Cardiac fibroblast (primary cell): ENCODE data around the gene CYB5A.

ENCODE experiments used
- DNase-seq, 2 donors: peaks; one replicate each; pipeline versions ENCODE4 v3.0.0 to v3.0.0-alpha.2; 2010; ENCODE audit warnings: low read depth in 2 of 2
- H3K4me3 ChIP-seq, 2 donors: replicated peaks in 1 of 2; 1 replicate in 1 of 2; 2 replicates in 1 of 2; pipeline ENCODE4 v1.5.1; 2011; ENCODE audit warnings: low read depth in 2 of 2, low read length in 2 of 2, mild to moderate bottlenecking in 2 of 2, moderate library complexity in 1 of 2
- CTCF ChIP-seq: IDR thresholded peaks from one replicate; pipeline ENCODE4 v1.5.1; 2011; ENCODE audit warnings: low read depth, mild to moderate bottlenecking, low read length, inconsistent platforms

CYB5A gene

GRCh38 chr18:74204526-74205152 lies 87.1 kb downstream of the CYB5A start:
- no peak for DNase-seq
- H3K4me3 ChIP-seq, result no peak overlapping the region
- TF ChIP-seq CTCF, result no peak

GRCh38 chr18:74203811-74204210 lies 88.0 kb downstream of the CYB5A start:
- no peak overlapping the region for H3K4me3 ChIP-seq
- no peak for TF ChIP-seq CTCF
- DNase-seq, result no peak
